GM23248 (cell line): ENCODE results near the gene SCN9A. TPM values are rescaled to one million over a fixed set of nuclear protein-coding genes. Genes with fewer than 3 reads are reported as not detected.

Experiments used
- DNase-seq: peaks from one replicate; pipeline ENCODE4 v3.0.0-alpha.2; 2015
- H2AFZ ChIP-seq: fragments of 200-600 bp; sonication (generic); 2 replicates; pipeline ENCODE4 v1.6.1; 2016; ENCODE audit warnings: antibody characterized with exemption
- H3F3A ChIP-seq: fragments of 200-600 bp; sonication (generic); 2 replicates; pipeline ENCODE4 v1.6.1; 2016; ENCODE audit warnings: mild to moderate bottlenecking, antibody characterized with exemption, mixed run types; ENCODE audit not compliant: insufficient read depth
- H3K27ac ChIP-seq: fragments of 200-600 bp; sonication (generic); 2 replicates; pipeline ENCODE4 v1.5.1; 2016; ENCODE audit warnings: mild to moderate bottlenecking
- H3K27me3 ChIP-seq: fragments of 200-600 bp; sonication (generic); replicated peaks from 2 replicates; pipeline ENCODE4 v1.6.1; 2016; ENCODE audit warnings: mild to moderate bottlenecking; ENCODE audit not compliant: insufficient read depth
- H3K36me3 ChIP-seq: fragments of 200-600 bp; sonication (generic); 2 replicates; pipeline ENCODE4 v1.6.1; 2016; ENCODE audit warnings: low read depth, mild to moderate bottlenecking
- H3K4me1 ChIP-seq: fragments of 200-600 bp; sonication (generic); 2 replicates; pipeline ENCODE4 v1.6.1; 2016; ENCODE audit warnings: mild to moderate bottlenecking; ENCODE audit not compliant: insufficient read depth
- H3K4me2 ChIP-seq: fragments of 200-600 bp; sonication (generic); one replicate; pipeline ENCODE4 v1.6.1; 2016; ENCODE audit warnings: mild to moderate bottlenecking; ENCODE audit not compliant: unreplicated experiment
- H3K4me3 ChIP-seq: fragments of 200-600 bp; sonication (generic); 2 replicates; pipeline ENCODE4 v1.5.1; 2016; ENCODE audit warnings: mild to moderate bottlenecking
- H3K79me2 ChIP-seq: fragments of 200-600 bp; sonication (generic); 2 replicates; pipeline ENCODE4 v1.6.1; 2016; ENCODE audit warnings: mild to moderate bottlenecking; ENCODE audit not compliant: insufficient read depth
- H3K9ac ChIP-seq: fragments of 200-600 bp; sonication (generic); 2 replicates; pipeline ENCODE4 v1.6.1; 2016; ENCODE audit warnings: mild to moderate bottlenecking
- H3K9me2 ChIP-seq: fragments of 200-600 bp; sonication (generic); 2 replicates; pipeline ENCODE4 v1.6.1; 2016; ENCODE audit warnings: mixed run types, mild to moderate bottlenecking, moderate library complexity; ENCODE audit not compliant: insufficient read depth
- H3K9me3 ChIP-seq: fragments of 200-600 bp; sonication (generic); one replicate; pipeline ENCODE4 v1.6.1; 2017; ENCODE audit warnings: low read depth
- H4K20me1 ChIP-seq: fragments of 200-600 bp; sonication (generic); 2 replicates; pipeline ENCODE4 v1.6.0; 2016; ENCODE audit not compliant: insufficient read depth
- EZH2 ChIP-seq: fragments of 200-600 bp; sonication (generic); IDR thresholded peaks from 2 replicates; pipeline ENCODE4 v1.6.1; 2018; ENCODE audit warnings: antibody characterized with exemption, mild to moderate bottlenecking; ENCODE audit not compliant: insufficient read depth, poor library complexity, severe bottlenecking
- EZH2phosphoT487 ChIP-seq: fragments of 200-600 bp; sonication (generic); IDR thresholded peaks from 2 replicates; pipeline ENCODE4 v1.6.1; 2018; ENCODE audit warnings: antibody characterized with exemption, moderate library complexity, mild to moderate bottlenecking, low read depth; ENCODE audit not compliant: insufficient read depth
- WGBS, 2 experiments: methylation state at CpG; one replicate each; pipeline ENCODE4 v1.1.6; 2015 to 2017; ENCODE audit warnings: low lambda C conversion rate in 2 of 2, low coverage in 1 of 2; ENCODE audit errors: missing lambda C conversion rate in 2 of 2; 5-methylcytosine and 5-hydroxymethylcytosine counted together
- in situ Hi-C: fragments of 300-500 bp; cut with MboI; formaldehyde crosslinking; loops from 2 replicates; pipeline ENCODE4 v1.15.0; 2020
- polyA plus RNA-seq: library from polyadenylated mRNA; unstranded; fragments of >200 nt; fragmentation: Nextera tagmentation; extraction: Ambion mirVana; gene quantifications from 2 replicates; pipeline ENCODE4 v1.2.1, GENCODE V29; 2016
- total RNA-seq: library from RNA; depleted of rRNA; stranded (reverse); fragments of >200 nt; shearing (Covaris generic); gene quantifications from 2 replicates; pipeline ENCODE4 v1.2.3, GENCODE V29; 2014

SCN9A gene
- total and polyA plus RNA-seq, 2 experiments from 2014 or later: 7.2 to 8.3 TPM

- no peaks in the 10 kb centered on the region for H3K4me1 ChIP-seq
- in situ Hi-C loops: no loop called here
- H3K9me3 ChIP-seq: no peaks in the 10 kb centered on the region
- H3K27me3 ChIP-seq: no peaks in the 10 kb centered on the region
- H2AFZ ChIP-seq: peak overlapping the region; percentile 40; the same call in 1 of the 2 replicates
- H3F3A ChIP-seq: no peaks in the 10 kb centered on the region
- no peak overlapping the region for H3K9ac ChIP-seq
- no peak overlapping the region for H3K4me2 ChIP-seq
- no peaks in the 10 kb centered on the region for H3K36me3 ChIP-seq
- H3K27ac ChIP-seq: no peak overlapping the region
- H3K79me2 ChIP-seq: no peaks in the 10 kb centered on the region
- TF ChIP-seq EZH2 (no peak), EZH2phosphoT487 (no peak)
- DNase-seq: no peak
- WGBS, 2 experiments: 53 to 69% methylated on average over 3 of the region's 3 CpGs
- H4K20me1 ChIP-seq: no peaks in the 10 kb centered on the region
- H3K4me3 ChIP-seq: no peak overlapping the region
- H3K9me2 ChIP-seq: no peaks in the 10 kb centered on the region
Measured at GRCh38 chr2:166393008-166393407, 17.3 kb upstream of the SCN9A start.

GRCh38 chr2:166388481-166389070, 12.8 kb upstream of the SCN9A start:
- DNase-seq: peak; percentile 7
- no peaks in the 10 kb centered on the region for H3K4me1 ChIP-seq
- no peaks in the 10 kb centered on the region for H3K27me3 ChIP-seq
- no peaks in the 10 kb centered on the region for H3K36me3 ChIP-seq
- no peaks in the 10 kb centered on the region for H3K9me2 ChIP-seq
- H3K4me3 ChIP-seq: no peak overlapping the region
- H3K27ac ChIP-seq: no peak overlapping the region
- 10 to 12% methylated on average over 3 of the region's 3 CpGs for WGBS, 2 experiments
- no peaks in the 10 kb centered on the region for H4K20me1 ChIP-seq
- in situ Hi-C loops: no loop called here
- H3K9ac ChIP-seq: no peak overlapping the region
- TF ChIP-seq EZH2phosphoT487: no peak
- no peak for TF ChIP-seq EZH2
- H3K4me2 ChIP-seq: peak overlapping the region; percentile 5
- H3K9me3 ChIP-seq: no peaks in the 10 kb centered on the region
- peak overlapping the region; percentile 82 for H2AFZ ChIP-seq
- H3K79me2 ChIP-seq: no peaks in the 10 kb centered on the region
- no peaks in the 10 kb centered on the region for H3F3A ChIP-seq

GRCh38 chr2:166385313-166385712, 9.6 kb upstream of the SCN9A start:
- Histone ChIP-seq H3K9me2 (no peaks in the 10 kb centered on the region), H3K36me3 (no peaks in the 10 kb centered on the region), H3K79me2 (no peaks in the 10 kb centered on the region), H2AFZ (peak overlapping the region; percentile 9; the same call in 1 of the 2 replicates), H3K27me3 (no peaks in the 10 kb centered on the region), H3K4me2 (no peak overlapping the region), H3K4me1 (no peaks in the 10 kb centered on the region), H3K4me3 (no peak overlapping the region), H3F3A (no peaks in the 10 kb centered on the region), H3K9ac (no peak overlapping the region), H3K9me3 (no peaks in the 10 kb centered on the region), H4K20me1 (no peaks in the 10 kb centered on the region), H3K27ac (no peak overlapping the region)
- 91 to 100% methylated on average over 1 of the region's 1 CpG for WGBS, 2 experiments
- no peak for DNase-seq
- in situ Hi-C loops: no loop called here
- TF ChIP-seq EZH2: no peak

- Histone ChIP-seq H3K9me3 (no peaks in the 10 kb centered on the region), H4K20me1 (no peaks in the 10 kb centered on the region), H3K4me1 (no peaks in the 10 kb centered on the region), H3F3A (no peaks in the 10 kb centered on the region), H3K36me3 (no peaks in the 10 kb centered on the region), H3K27me3 (no peaks in the 10 kb centered on the region), H3K4me3 (no peak overlapping the region), H3K27ac (no peak overlapping the region), H2AFZ (peak overlapping the region; percentile 9), H3K79me2 (no peaks in the 10 kb centered on the region), H3K9ac (no peak overlapping the region), H3K4me2 (no peak overlapping the region), H3K9me2 (no peaks in the 10 kb centered on the region)
- WGBS, 2 experiments: 60 to 64% methylated on average over 8 of the region's 8 CpGs
- in situ Hi-C loops: no loop called here
- peak; percentile 54 for DNase-seq
- no peak for TF ChIP-seq EZH2
- no peak for TF ChIP-seq EZH2phosphoT487
Measured at GRCh38 chr2:166384774-166385173, 9.0 kb upstream of the SCN9A start.

DNA sequence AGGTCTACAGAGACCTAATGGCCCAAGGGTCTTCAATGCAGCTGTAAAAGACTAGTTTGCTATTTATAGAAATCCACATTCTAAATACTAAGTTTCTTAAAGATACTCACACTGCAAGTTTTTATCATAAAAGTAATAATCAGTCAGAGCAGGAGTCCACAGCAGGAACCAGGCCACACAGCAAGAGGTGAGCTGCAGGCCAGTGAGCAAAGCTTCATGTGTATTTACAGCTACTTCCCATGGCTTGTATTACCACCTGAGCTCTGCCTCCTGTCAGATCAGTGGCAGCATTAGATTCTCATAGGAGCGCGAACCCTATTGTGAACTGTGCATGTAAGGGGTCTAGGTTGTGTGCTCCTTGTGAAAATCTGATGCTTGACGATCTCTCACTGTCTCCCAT, 6.7 kb upstream of the SCN9A start:
- Histone ChIP-seq H3K27ac (no peak overlapping the region), H3K9ac (no peak overlapping the region), H3F3A (no peaks in the 10 kb centered on the region), H3K79me2 (no peaks in the 10 kb centered on the region), H3K9me3 (no peaks in the 10 kb centered on the region), H3K36me3 (no peaks in the 10 kb centered on the region), H2AFZ (no peak overlapping the region), H4K20me1 (no peaks in the 10 kb centered on the region), H3K9me2 (no peaks in the 10 kb centered on the region), H3K4me1 (no peaks in the 10 kb centered on the region), H3K4me3 (no peak overlapping the region), H3K4me2 (no peak overlapping the region), H3K27me3 (no peaks in the 10 kb centered on the region)
- DNase-seq: no peak
- TF ChIP-seq EZH2phosphoT487 (no peak), EZH2 (no peak)
- in situ Hi-C loops: no loop called here
- WGBS, 2 experiments: 95 to 99% methylated on average over 3 of the region's 3 CpGs
